Mesodermal cell (in vitro differentiated cells): ENCODE data around the gene GPC1.

ENCODE experiments used
- H3K27ac ChIP-seq: 2 replicates; pipeline ENCODE4 v1.7.0; 2013; ENCODE audit warnings: mild to moderate bottlenecking, low read depth, low read length, moderate library complexity; ENCODE audit not compliant: severe bottlenecking
- H3K36me3 ChIP-seq: 2 replicates; pipeline ENCODE4 v1.7.1; 2013; ENCODE audit warnings: mild to moderate bottlenecking, low read length, moderate library complexity; ENCODE audit not compliant: control insufficient read depth, insufficient read depth
- H3K4me1 ChIP-seq: one replicate; pipeline ENCODE4 v1.7.1; 2013; ENCODE audit warnings: mild to moderate bottlenecking, low read length; ENCODE audit not compliant: insufficient read depth, control insufficient read depth, poor library complexity, severe bottlenecking
- H3K4me3 ChIP-seq: 2 replicates; pipeline ENCODE4 v1.7.0; 2013; ENCODE audit warnings: low read length, control low read depth, mild to moderate bottlenecking; ENCODE audit not compliant: insufficient read depth, poor library complexity, severe bottlenecking; ENCODE audit errors: extremely low read depth
- H3K9me3 ChIP-seq: 2 replicates; pipeline ENCODE4 v1.7.1; 2013; ENCODE audit warnings: mild to moderate bottlenecking, low read length, moderate library complexity; ENCODE audit not compliant: control insufficient read depth
- WGBS, 2 experiments: methylation state at CpG; one replicate each; pipeline ENCODE4 v1.1.5; 2013; ENCODE audit warnings: missing lambda C conversion rate in 2 of 2; ENCODE audit not compliant: insufficient coverage in 2 of 2; 5-methylcytosine and 5-hydroxymethylcytosine counted together

GPC1 gene

DNA sequence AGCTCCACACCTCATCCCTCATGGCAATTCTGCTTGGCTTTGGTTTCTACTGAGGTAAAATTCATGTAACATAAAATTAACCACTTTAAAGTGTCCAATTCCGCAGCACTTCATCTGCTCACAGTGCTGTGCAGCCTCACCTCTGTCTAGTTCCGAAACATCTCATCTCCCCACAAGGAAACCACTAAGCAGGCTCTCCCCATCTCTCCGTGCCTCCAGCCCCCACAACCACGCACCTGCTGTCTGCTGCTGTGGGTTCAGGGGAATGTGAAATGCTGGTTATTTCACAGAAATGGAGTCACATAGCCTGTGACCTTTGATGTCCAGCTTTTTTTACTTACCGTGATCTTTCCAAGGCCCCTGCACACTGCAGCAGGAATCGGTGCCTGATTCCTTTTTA lies 7.7 kb upstream of the GPC1 start:
- no peaks in the 10 kb centered on the region for H3K36me3 ChIP-seq
- no peak overlapping the region for H3K4me3 ChIP-seq
- peaks cover 9% of the 10 kb centered on the region for H3K9me3 ChIP-seq
- WGBS, 2 experiments: 76 to 90% methylated on average over 4 to 5 of the region's 6 CpGs
- H3K27ac ChIP-seq: no peak overlapping the region
- H3K4me1 ChIP-seq: no peaks in the 10 kb centered on the region

DNA sequence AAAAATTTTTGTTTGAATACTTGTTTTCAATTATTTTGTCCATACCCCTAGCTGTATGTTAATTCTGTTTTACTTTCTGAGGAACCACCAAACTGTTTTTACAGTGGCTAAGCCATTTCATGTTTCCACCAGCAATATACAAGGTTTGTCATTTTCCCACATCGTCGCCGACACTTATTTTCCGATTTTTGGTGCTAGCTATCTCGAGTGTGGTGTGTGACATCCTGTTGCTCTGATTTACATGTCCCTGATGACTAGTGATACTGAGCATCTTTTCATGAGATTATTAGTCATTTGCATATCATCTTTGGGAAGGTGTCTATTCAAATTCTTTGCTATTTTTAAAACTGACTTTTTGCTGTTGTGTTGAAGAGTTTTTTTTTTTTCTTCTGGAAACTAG lies 7.2 kb upstream of the GPC1 start:
- H3K4me3 ChIP-seq: no peak overlapping the region
- H3K27ac ChIP-seq: no peak overlapping the region
- WGBS, 2 experiments: 95 to 100% methylated on average over 4 of the region's 5 CpGs

DNA sequence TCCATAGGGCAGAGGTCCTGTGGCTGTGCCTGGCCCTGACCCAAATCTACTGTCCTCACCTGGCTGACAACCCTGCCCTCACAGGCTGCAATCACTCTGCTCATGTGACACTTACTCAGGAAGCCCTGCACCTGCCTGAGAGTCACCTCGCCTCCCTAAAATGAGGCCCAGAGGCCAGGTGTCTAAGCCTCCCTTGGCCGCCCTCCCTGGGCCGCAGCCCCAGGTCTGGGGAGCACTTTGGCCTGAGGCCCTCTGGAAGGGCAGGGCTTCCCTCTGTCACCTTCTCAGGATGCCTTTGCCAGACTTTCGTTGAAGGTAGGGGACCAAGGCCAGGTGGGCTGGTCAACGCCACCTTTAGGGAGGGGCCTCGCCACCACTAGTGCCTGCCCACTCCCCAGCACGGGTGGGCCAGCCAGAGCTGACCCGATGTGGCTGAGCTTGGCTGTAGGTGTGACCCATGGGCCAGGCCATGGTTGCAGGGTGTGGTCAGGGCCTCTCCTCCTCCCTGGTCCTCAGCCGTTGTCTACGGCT lies 6.1 kb upstream of the GPC1 start:
- Histone ChIP-seq H3K4me1 (peaks cover 6% of the 10 kb centered on the region), H3K4me3 (no peak overlapping the region), H3K36me3 (no peaks in the 10 kb centered on the region), H3K9me3 (peaks cover 9% of the 10 kb centered on the region), H3K27ac (no peak overlapping the region)
- 72 to 77% methylated on average over 6 to 8 of the region's 10 CpGs for WGBS, 2 experiments

More for the DNA sequence above, 7.2 kb upstream of the GPC1 start:
- Histone ChIP-seq H3K9me3 (peaks cover 9% of the 10 kb centered on the region), H3K36me3 (no peaks in the 10 kb centered on the region), H3K4me1 (no peaks in the 10 kb centered on the region)

DNA sequence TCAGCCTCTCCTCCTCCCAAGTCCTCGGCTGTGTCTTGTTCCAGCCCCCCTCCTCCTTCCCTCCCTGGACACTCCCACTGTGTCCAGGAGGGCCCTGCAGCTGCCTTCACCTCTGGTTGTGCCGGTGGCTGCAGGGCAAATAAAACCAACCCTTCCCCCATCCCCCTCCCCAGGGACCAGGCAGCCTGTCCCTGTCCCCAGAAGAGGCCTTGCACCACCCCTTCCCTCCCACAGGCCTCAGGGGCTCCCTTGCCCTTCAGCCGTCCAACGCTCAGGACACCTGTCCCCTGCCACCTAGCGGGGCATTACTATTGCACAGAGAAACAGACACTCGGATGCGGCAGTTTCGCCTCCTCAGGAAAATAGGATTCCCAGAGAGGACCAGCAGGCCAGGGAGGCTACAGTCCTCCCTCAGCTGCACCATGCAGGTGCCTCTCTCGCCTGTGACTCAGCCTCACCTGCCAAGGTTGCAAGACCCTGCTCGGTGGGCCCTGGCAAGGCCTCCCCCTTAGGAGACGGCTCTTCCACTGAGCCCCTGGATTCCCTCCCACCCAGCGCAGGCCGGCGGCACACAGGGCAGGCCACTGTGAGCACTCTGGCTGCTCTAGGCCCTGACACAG lies 5.5 kb upstream of the GPC1 start:
- Histone ChIP-seq H3K27ac (no peak overlapping the region), H3K4me3 (no peak overlapping the region), H3K4me1 (peaks cover 6% of the 10 kb centered on the region), H3K36me3 (no peaks in the 10 kb centered on the region), H3K9me3 (peaks cover 9% of the 10 kb centered on the region)
- 74 to 81% methylated on average over 6 to 14 of the region's 14 CpGs for WGBS, 2 experiments

DNA sequence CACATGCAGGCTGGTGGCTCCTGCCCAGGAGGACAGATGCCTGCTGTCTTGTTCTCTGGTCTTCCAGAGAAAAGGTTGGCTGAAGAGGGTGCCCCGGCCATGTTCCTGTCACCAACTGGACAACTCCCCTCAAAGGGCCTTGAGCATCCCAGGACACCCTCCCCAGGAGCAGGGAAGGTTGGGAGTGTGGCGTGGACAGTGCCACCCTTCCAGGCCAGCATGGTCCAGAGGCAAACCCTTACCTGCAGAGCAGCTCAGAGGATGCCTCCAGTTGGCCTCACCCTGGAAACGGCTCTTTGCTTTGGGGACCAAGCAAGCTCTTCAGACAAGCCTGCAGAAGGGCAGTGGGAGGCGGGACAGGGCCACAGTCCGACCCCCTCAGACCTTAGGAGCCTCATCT lies 4.9 kb upstream of the GPC1 start:
- no peak overlapping the region for H3K27ac ChIP-seq
- peaks cover 7% of the 10 kb centered on the region for H3K9me3 ChIP-seq
- H3K36me3 ChIP-seq: no peaks in the 10 kb centered on the region
- peaks cover 6% of the 10 kb centered on the region for H3K4me1 ChIP-seq
- WGBS, 2 experiments: 86 to 94% methylated on average over 3 to 4 of the region's 5 CpGs
- no peak overlapping the region for H3K4me3 ChIP-seq

DNA sequence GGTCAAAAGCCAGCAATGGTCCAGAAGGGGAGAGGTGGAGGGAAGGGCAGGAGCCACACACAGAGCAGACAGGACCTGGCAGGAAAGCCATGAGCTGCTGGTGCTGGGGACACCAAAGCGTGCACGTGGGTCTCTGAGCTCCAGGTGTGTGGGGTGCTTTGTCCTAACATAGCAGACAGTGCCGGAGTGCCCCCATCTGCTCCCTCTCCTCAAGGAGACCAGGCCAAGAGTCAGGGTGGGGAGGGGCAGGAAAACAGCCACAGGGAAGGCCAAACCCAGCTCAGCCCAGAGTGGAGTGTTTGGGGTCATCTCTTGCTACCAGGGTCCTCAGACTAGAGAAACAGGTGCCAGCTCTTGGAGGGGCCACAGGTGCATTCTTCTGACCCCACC lies 4.2 kb upstream of the GPC1 start:
- peaks cover under 1% of the 10 kb centered on the region for H3K9me3 ChIP-seq
- 90% methylated on average over 2 of the region's 3 CpGs; no CpG with 5 or more reads in 1 of the 2 experiments for whole genome bisulfite sequencing, 2 experiments
- peaks cover 6% of the 10 kb centered on the region for H3K4me1 ChIP-seq
- no peaks in the 10 kb centered on the region for H3K36me3 ChIP-seq
- no peak overlapping the region for H3K4me3 ChIP-seq
- no peak overlapping the region for H3K27ac ChIP-seq

DNA sequence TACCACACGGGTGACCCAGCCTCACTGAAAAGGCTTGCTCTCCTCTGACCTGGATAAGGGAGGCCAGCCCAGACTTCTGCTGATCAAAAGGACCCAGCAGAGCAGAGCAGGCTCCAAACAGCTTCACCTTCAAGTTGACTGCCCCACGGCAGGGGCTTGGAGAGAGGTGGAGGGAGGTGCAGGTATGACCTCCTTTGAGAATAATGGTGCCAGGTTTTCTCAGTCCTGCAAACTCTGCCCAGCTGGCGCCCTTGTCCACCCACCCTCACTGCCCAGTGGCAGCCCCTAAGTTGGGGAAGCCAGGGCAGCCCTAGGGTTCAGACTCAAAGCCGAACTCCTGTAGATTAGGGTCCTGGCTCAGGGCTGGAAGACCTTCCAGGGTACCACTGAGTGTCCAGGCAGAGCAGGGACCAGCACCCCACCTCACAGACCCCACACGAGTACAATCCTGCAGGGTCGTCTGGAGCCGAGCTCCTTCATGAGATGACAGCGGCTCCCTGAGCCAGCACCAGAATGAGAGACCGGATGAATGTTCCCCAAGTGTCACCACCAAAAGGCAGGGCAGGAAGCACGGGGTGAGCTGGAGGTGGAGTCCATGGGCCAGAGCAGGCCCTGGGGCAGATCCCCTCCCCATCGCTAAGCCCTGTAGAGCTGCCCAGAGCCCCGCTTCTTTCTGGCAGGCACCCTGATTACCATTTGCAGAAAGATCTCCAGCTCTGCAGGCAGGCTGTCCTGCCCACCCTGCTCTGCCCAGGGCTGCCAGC lies 3.6 kb upstream of the GPC1 start:
- Histone ChIP-seq H3K9me3 (no peaks in the 10 kb centered on the region), H3K4me1 (peaks cover 6% of the 10 kb centered on the region), H3K27ac (no peak overlapping the region), H3K36me3 (no peaks in the 10 kb centered on the region), H3K4me3 (no peak overlapping the region)
- whole genome bisulfite sequencing, 2 experiments: 86 to 88% methylated on average over 10 to 12 of the region's 12 CpGs

DNA sequence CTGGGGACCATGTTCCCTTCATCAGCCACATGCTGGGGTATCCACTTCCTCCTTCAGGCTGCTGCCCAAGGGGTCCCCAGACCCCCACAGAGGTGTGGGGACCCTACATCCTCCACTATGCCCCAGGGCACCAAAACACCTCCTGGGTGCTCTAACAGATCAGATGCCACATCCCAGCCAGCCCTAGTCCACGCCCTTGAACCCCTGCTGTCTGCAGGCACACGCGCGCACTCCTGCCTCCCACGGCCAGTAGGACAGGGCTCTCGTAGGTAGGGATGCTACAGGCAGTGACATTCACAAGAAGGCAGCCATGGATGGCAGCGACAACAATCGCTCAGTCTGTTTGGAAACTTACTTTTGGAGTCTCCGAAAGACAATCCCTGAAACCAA lies 3.0 kb upstream of the GPC1 start:
- H3K9me3 ChIP-seq: no peaks in the 10 kb centered on the region
- H3K36me3 ChIP-seq: no peaks in the 10 kb centered on the region
- WGBS, 2 experiments: 89 to 94% methylated on average over 9 of the region's 9 CpGs
- H3K4me3 ChIP-seq: no peak overlapping the region
- H3K4me1 ChIP-seq: peaks cover 8% of the 10 kb centered on the region
- no peak overlapping the region for H3K27ac ChIP-seq

DNA sequence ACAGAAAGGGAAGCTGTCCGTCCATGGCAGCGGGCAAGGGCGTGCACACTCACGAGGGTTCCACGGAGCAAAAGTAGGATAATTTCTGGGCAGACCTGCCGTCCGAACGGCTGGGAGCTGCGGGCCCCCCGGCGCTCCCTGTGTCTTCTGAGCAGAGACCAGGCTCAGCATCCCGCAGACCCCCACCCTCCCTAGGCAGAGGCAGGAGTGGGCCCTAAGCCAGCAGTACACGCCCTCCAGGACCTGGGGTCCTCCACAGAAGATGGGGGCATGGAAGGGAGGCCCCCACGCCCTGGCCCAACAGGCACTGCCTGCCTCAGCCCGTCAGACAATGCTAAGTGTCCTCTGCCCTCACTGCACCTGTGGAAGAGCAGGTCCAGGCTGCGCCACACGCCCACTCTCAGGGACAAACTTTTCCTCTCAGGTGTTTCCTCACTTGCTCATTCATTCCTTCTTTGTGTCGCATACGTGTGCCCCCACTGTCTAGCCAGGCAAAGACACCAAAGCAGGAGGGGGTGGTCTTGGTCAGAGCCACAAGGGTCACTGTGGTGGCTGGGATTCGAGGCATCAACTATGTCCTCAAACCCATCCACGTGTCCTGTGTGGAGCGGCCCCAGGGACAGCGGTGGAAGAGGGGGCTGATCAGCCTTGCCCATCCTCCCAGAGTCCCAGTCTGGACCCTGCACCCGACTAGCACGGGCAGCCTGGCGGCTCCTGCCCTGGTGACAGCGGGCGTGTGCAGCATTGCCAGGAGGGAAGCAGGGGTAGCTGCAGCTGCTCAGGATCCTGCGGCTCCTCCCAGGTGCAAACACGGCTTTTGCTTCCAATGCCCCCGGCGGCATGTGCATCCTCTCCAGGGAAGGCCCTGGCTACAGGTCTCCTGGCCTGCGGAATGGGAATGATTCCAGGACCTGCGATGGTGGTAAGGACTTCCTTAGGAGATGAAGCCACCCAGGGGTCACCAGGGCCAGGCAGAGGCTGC lies 2.4 kb upstream of the GPC1 start:
- peaks cover 12% of the 10 kb centered on the region for H3K4me1 ChIP-seq
- H3K27ac ChIP-seq: no peak overlapping the region
- WGBS, 2 experiments: 93 to 94% methylated on average over 33 of the region's 34 CpGs

DNA sequence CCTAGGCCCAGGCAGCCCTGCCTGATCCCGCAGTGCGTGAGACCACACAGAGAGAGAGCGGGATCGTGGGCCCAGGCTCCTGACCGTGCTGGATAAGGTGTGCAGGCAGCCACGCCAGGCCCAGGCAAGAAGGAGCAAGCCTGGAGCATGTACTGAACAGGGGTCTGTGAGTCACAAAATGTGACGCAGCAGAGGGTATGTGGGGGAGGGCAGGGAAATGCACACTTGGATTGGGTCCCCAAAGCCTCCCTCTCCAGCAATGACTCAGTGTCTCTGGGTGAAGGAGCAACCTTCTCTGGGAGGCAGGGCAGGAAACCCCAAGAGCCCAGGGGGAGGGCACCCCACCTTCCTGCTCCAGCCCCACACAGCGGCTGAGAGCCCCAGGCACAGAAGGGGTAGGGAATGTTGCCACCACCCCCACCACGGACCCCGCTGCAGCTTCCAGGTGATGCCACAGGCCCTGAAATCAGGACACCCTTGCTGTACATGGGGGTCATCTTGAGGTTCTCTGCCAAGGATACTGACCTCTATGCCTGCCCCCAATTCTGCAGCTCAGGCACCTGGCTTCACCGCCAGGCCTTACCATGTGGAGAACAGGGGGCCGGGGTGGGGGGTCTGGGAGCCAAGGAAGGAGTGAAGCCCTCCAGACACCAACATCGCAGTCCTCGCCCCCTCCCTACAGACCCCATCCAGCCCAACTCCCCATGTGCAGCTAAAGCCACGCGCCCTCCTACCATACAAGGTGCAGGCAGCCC lies 1.3 kb upstream of the GPC1 start:
- H3K27ac ChIP-seq: no peak overlapping the region
- WGBS, 2 experiments: 87% methylated on average over 13 to 15 of the region's 16 CpGs
- peaks cover 12% of the 10 kb centered on the region for H3K4me1 ChIP-seq
- H3K9me3 ChIP-seq: no peaks in the 10 kb centered on the region
- H3K4me3 ChIP-seq: peak overlapping the region; percentile 64
- no peaks in the 10 kb centered on the region for H3K36me3 ChIP-seq

More for the DNA sequence above, 2.4 kb upstream of the GPC1 start:
- no peaks in the 10 kb centered on the region for H3K36me3 ChIP-seq
- H3K9me3 ChIP-seq: no peaks in the 10 kb centered on the region
- no peak overlapping the region for H3K4me3 ChIP-seq
